K562 (cell line): ENCODE data around the gene USF2. TPM values are rescaled to one million over a fixed set of nuclear protein-coding genes. Genes with fewer than 3 reads are reported as not detected.
A peak's percentile ranks its signal among the peaks of the same experiment; 100 is the strongest.

ENCODE experiments used
- CHD2 ChIP-seq: IDR thresholded peaks from 2 replicates; pipeline ENCODE4 v1.6.1; 2011; ENCODE audit warnings: low read depth, low read length
- EHMT2 ChIP-seq: fragments of 450-650 bp; IDR thresholded peaks from 2 replicates; pipeline ENCODE4 v1.6.1; 2018; ENCODE audit warnings: antibody characterized with exemption
- FOXJ2 ChIP-seq: fragments of 200-800 bp; sonication (Bioruptor generic); IDR thresholded peaks from 2 replicates; pipeline ENCODE4 v1.6.1; 2016; ENCODE audit warnings: missing genetic modification characterization, missing compliant biosample characterization
- JUN ChIP-seq, 2 experiments: sonication (generic) in 1 of 2; formaldehyde crosslinking in 1 of 2; IDR thresholded peaks; 2 replicates each; pipeline versions ENCODE4 v1.6.1 to v1.8.0; 2012 to 2022; ENCODE audit warnings: borderline replicate concordance in 2 of 2, mild to moderate bottlenecking in 2 of 2, improper control_type of control experiment in 1 of 2, low read depth in 1 of 2, low read length in 1 of 2, missing genetic modification reagents in 1 of 2
- KLF13 ChIP-seq: fragments of 450-650 bp; IDR thresholded peaks from 2 replicates; pipeline ENCODE4 v1.6.1; 2016; ENCODE audit warnings: missing genetic modification characterization, low read depth, mild to moderate bottlenecking, missing compliant biosample characterization, moderate library complexity, borderline replicate concordance
- KLF6 ChIP-seq: fragments of 250-450 bp; sonication (Bioruptor Pico); IDR thresholded peaks from 2 replicates; pipeline ENCODE4 v1.4.0; 2020; ENCODE audit warnings: mild to moderate bottlenecking, moderate library complexity, borderline replicate concordance
- TAF15 ChIP-seq: fragments of 200-400 bp; formaldehyde crosslinking; IDR thresholded peaks from 2 replicates; pipeline ENCODE4 v1.6.1; 2017; ENCODE audit warnings: mild to moderate bottlenecking, low read depth, low read length, moderate library complexity
- TSHZ1 ChIP-seq: fragments of 250-450 bp; sonication (Bioruptor Pico); IDR thresholded peaks from 2 replicates; pipeline ENCODE4 v1.4.0; 2020; ENCODE audit warnings: mild to moderate bottlenecking, moderate library complexity
- ZBTB40 ChIP-seq, 2 experiments: fragments of 450-650 bp in 1 of 2; sonication (generic) in 1 of 2; formaldehyde crosslinking in 1 of 2; IDR thresholded peaks; 2 replicates each; pipeline versions ENCODE4 v1.7.1 to v1.9.0; 2016 to 2022; ENCODE audit warnings: inconsistent platforms in 1 of 2, mild to moderate bottlenecking in 1 of 2, missing genetic modification reagents in 1 of 2
- ZFP91 ChIP-seq: sonication (generic); formaldehyde crosslinking; IDR thresholded peaks from 2 replicates; pipeline ENCODE4 v1.8.0; 2022; ENCODE audit warnings: mild to moderate bottlenecking, missing genetic modification reagents
- ZNF589 ChIP-seq: fragments of 200-800 bp; sonication (Bioruptor generic); IDR thresholded peaks from 2 replicates; pipeline ENCODE4 v1.6.1; 2016; ENCODE audit warnings: low read depth, missing genetic modification characterization, missing compliant biosample characterization
- polyA plus RNA-seq, 8 experiments: library from polyadenylated mRNA; depleted of rRNA in 4 of 8; stranded (reverse) in 5 of 8; unstranded in 3 of 8; fragments of >200 nt; fragmentation: Nextera tagmentation in 2 of 8; fragmentation: Illumina TruSeq in 1 of 8; extraction: Ambion mirVana in 2 of 8; extraction: Trizol in 1 of 8; gene quantifications; 2 replicates each; pipeline versions ENCODE4 v1.2.1 to v1.2.3, GENCODE V29; 2011 to 2014; ENCODE audit warnings: inconsistent platforms in 1 of 8, missing spikeins in 1 of 8
- total RNA-seq, 7 experiments: library from RNA; depleted of rRNA in 6 of 7; stranded (reverse); fragments of >200 nt in 6 of 7; fragmentation: Illumina TruSeq in 2 of 7; extraction: Trizol in 2 of 7; gene quantifications; 2 replicates each; pipeline versions ENCODE4 v1.2.1 to v1.2.3, GENCODE V29; 2011 to 2021; ENCODE audit warnings: low replicate concordance in 1 of 7

USF2 gene
- total and polyA plus RNA-seq, 9 of the 15 experiments (the other 6 are each of a cell fraction or from before 2014, with no cell fraction given): 0.27 to 93.7 (median 58.4) TPM

DNA sequence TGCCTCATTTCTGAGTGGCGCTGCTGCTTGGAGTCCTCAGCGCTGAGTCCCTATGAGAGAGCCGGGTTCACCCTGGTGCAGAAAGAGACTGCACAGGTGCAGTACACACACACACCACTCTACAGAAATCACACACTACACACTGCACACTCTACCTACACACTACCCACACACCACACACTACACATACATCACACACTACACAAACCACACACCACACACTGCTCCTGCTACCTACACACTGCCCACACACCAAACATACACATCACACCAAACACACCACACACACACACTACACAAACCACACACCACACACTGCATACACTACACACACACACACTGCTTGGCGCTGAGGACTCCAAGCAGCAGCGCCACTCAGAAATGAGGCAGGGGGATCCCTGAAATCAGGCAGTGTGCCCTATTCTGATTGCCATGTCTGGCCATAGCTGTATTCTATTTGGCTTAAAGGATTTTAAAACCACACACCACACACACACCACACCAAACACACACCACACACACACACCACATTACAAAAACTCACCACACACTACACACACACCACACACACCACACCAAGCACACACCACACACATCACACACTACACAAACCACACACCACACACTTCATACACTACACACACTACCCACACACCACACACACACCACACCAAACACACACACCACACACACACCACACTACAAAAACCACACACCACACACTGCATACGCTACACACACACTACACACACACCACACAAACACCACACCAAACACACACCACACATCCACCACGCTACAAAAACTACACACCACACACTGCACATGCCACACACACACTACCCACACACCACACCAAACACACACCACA is 28.1 kb downstream of the USF2 start (continued):
- TF ChIP-seq TSHZ1 (no peak), TAF15 (no peak), FOXJ2 (no peak), ZNF589 (CRISPR knock-in tag) (no peak), JUN (IDR thresholded peaks at IDR 0.05; ENCODE audit: borderline replicate concordance, low read depth, low read length) (no peak), JUN (CRISPR knock-in tag; IDR thresholded peaks at IDR 0.05; ENCODE audit: borderline replicate concordance) (no peak), KLF13 (tag) (no peak), EHMT2 (peak; percentile 26), ZFP91 (CRISPR knock-in tag) (no peak), CHD2 (no peak), ZBTB40 (IDR thresholded peaks at IDR 0.05) (no peak), ZBTB40 (CRISPR knock-in tag; IDR thresholded peaks at IDR 0.05) (no peak), KLF6 (no peak)
